K562 (cell line): ENCODE data around the gene RXRB. TPM values are rescaled to one million over a fixed set of nuclear protein-coding genes. Genes with fewer than 3 reads are reported as not detected.
A peak's percentile ranks its signal among the peaks of the same experiment; 100 is the strongest.
"Not testable (repeated sequence)": the region's sequence is repeated elsewhere in the genome, so short reads cannot be mapped to it uniquely, and the experiment has no call there.

Experiments
- ATAC-seq: fragments of 200-7000 bp; cut with Tn5 transposase; 3 replicates; pipeline ENCODE4 v1.9.1; 2020; ENCODE audit warnings: moderate library complexity
- BruUV-seq: library from RNA; stranded (reverse); fragments of 400-500 nt; replicated peaks from 2 replicates; lab custom pipeline; 2021; lab: Mats Ljungman, UMichigan
- CTCF ChIA-PET: fragments of 300-600 bp; formaldehyde crosslinking; extraction: SDS; loops from one replicate; lab custom pipeline; 2021; ENCODE audit warnings: low intra/inter-chr PET ratio; lab: Yijun Ruan, JAX
- POLR2A ChIA-PET: fragments of 300-600, 350-650 bp; sonication (Branson Sonifier 250); formaldehyde crosslinking; extraction: SDS; loops from one replicate; lab custom pipeline; 2021; ENCODE audit warnings: antibody characterized with exemption, inconsistent platforms; lab: Yijun Ruan, JAX
- DNase-seq, 4 experiments: peaks; one replicate each; pipeline versions ENCODE4 v3.0.0 to v3.0.0-alpha.2; 2011 to 2018; ENCODE audit warnings: low spot score in 3 of 4, mixed read lengths in 3 of 4; ENCODE audit errors: extremely low read depth in 1 of 4
- FAIRE-seq: peaks from 2 replicates; lab custom pipeline; 2011; peaks lifted over from hg19 to GRCh38; lab: Jason Lieb, UNC
- H2AFZ ChIP-seq: 2 replicates; pipeline ENCODE4 v1.6.0; 2011; ENCODE audit warnings: low read depth, low read length, control low read depth, inconsistent platforms
- H3K27ac ChIP-seq: fragments of 200-600 bp; 3 replicates; pipeline ENCODE4 v1.8.0; 2011; ENCODE audit warnings: low read depth, mild to moderate bottlenecking, control low read depth, inconsistent platforms, low read length, moderate library complexity, mixed read lengths; ENCODE audit errors: extremely low read depth
- H3K27me3 ChIP-seq, 2 experiments: fragments of 300-600 bp in 1 of 2; 2 replicates in 1 of 2; 3 replicates in 1 of 2; pipeline versions ENCODE4 v1.6.0 to v1.8.0; 2011; ENCODE audit warnings: inconsistent platforms in 2 of 2, low read length in 2 of 2, mild to moderate bottlenecking in 1 of 2, mixed read lengths in 1 of 2, moderate library complexity in 1 of 2; ENCODE audit not compliant: control insufficient read depth in 2 of 2, insufficient read depth in 2 of 2
- H3K36me3 ChIP-seq: fragments of 300-600 bp; 3 replicates; pipeline ENCODE4 v1.8.0; 2011; ENCODE audit warnings: mild to moderate bottlenecking, low read length, inconsistent platforms; ENCODE audit not compliant: control insufficient read depth, insufficient read depth
- H3K4me1 ChIP-seq, 2 experiments: fragments of 200-600 bp in 1 of 2; replicated peaks in 1 of 2; 2 replicates in 1 of 2; 3 replicates in 1 of 2; pipeline versions ENCODE4 v1.5.1 to v1.8.0; 2011; ENCODE audit warnings: inconsistent platforms in 2 of 2, low read length in 2 of 2, mild to moderate bottlenecking in 1 of 2, mixed read lengths in 1 of 2, moderate library complexity in 1 of 2; ENCODE audit not compliant: control insufficient read depth in 2 of 2, insufficient read depth in 2 of 2
- H3K4me2 ChIP-seq: 2 replicates; pipeline ENCODE4 v1.6.1; 2011; ENCODE audit warnings: low read length, control low read depth, inconsistent platforms, mixed read lengths; ENCODE audit not compliant: insufficient read depth
- H3K4me3 ChIP-seq: fragments of 200-600 bp; sonication (generic), shearing (Covaris generic); 2 replicates; pipeline ENCODE4 v1.5.1; 2016; ENCODE audit warnings: control low read depth, inconsistent platforms
- H3K79me2 ChIP-seq: fragments of 200-600 bp; 3 replicates; pipeline ENCODE4 v1.8.0; 2011; ENCODE audit warnings: low read length, inconsistent platforms; ENCODE audit not compliant: control insufficient read depth, insufficient read depth
- H3K9ac ChIP-seq, 2 experiments: 2 replicates each; pipeline versions ENCODE4 v1.6.0 to v1.6.1; 2011; ENCODE audit warnings: low read depth in 2 of 2, low read length in 2 of 2, control low read depth in 1 of 2, inconsistent platforms in 1 of 2, mild to moderate bottlenecking in 1 of 2, mixed read lengths in 1 of 2; ENCODE audit not compliant: insufficient read depth in 1 of 2
- H3K9me1 ChIP-seq: one replicate; pipeline ENCODE4 v1.6.0; 2011; ENCODE audit warnings: inconsistent platforms, mild to moderate bottlenecking, low read length, moderate library complexity; ENCODE audit not compliant: control insufficient read depth, insufficient read depth
- H3K9me3 ChIP-seq: replicated peaks from 2 replicates; pipeline ENCODE4 v1.5.1; 2011; ENCODE audit warnings: low read depth, low read length, inconsistent platforms; ENCODE audit not compliant: control insufficient read depth, insufficient read depth
- H4K20me1 ChIP-seq: replicated peaks from 2 replicates; pipeline ENCODE4 v1.6.1; 2011; ENCODE audit warnings: low read length, inconsistent platforms, mixed read lengths; ENCODE audit not compliant: control insufficient read depth, insufficient read depth
- CEBPG ChIP-seq, 3 experiments: fragments of 200-800 bp in 1 of 3; sonication (Bioruptor generic) in 1 of 3; sonication (generic) in 1 of 3; formaldehyde crosslinking in 1 of 3; IDR thresholded peaks in 2 of 3; conservative IDR thresholded peaks in 1 of 3; 2 replicates each; pipeline versions ENCODE4 v1.6.1 to v1.8.0; 2016 to 2022; ENCODE audit warnings: missing compliant biosample characterization in 2 of 3, missing genetic modification characterization in 2 of 3, mild to moderate bottlenecking in 1 of 3, missing genetic modification reagents in 1 of 3
- ZKSCAN1 ChIP-seq: fragments of 150-350 bp; IDR thresholded peaks from 2 replicates; pipeline ENCODE4 v1.6.1; 2016; ENCODE audit warnings: low read depth, low read length
- whole genome bisulfite sequencing: fragments of 100-300 bp; shearing (Covaris generic); methylation state at CpG from one replicate; pipeline ENCODE4 v1.1.6; 2016; ENCODE audit warnings: low coverage, mixed read lengths; ENCODE audit not compliant: insufficient coverage; ENCODE audit errors: missing lambda C conversion rate; 5-methylcytosine and 5-hydroxymethylcytosine counted together
- in situ Hi-C: fragments of 300-500 bp; cut with MboI; formaldehyde crosslinking; loops from 4 replicates; pipeline ENCODE4 v1.15.0; 2018; ENCODE audit warnings: inconsistent platforms, mixed read lengths
- intact Hi-C: fragments of 100-400 bp; cut with micrococcal nuclease; formaldehyde crosslinking; loops from 2 replicates; pipeline ENCODE4 v1.14.2; 2022
- polyA plus RNA-seq, 8 experiments: library from polyadenylated mRNA; depleted of rRNA in 4 of 8; stranded (reverse) in 5 of 8; unstranded in 3 of 8; fragments of >200 nt; fragmentation: Nextera tagmentation in 2 of 8; fragmentation: Illumina TruSeq in 1 of 8; extraction: Ambion mirVana in 2 of 8; extraction: Trizol in 1 of 8; gene quantifications; 2 replicates each; pipeline versions ENCODE4 v1.2.1 to v1.2.3, GENCODE V29; 2011 to 2014; ENCODE audit warnings: inconsistent platforms in 1 of 8, missing spikeins in 1 of 8
- total RNA-seq, 7 experiments: library from RNA; depleted of rRNA in 6 of 7; stranded (reverse); fragments of >200 nt in 6 of 7; fragmentation: Illumina TruSeq in 2 of 7; extraction: Trizol in 2 of 7; gene quantifications; 2 replicates each; pipeline versions ENCODE4 v1.2.1 to v1.2.3, GENCODE V29; 2011 to 2021; ENCODE audit warnings: low replicate concordance in 1 of 7
- TF ChIP-seq, protein P1 (sequence below): IDR thresholded peaks from 2 replicates; pipeline ENCODE4 v1.6.1; 2012; ENCODE audit warnings: low read depth, low read length, improper control_type of control experiment, borderline replicate concordance
- TF ChIP-seq, protein P2 (sequence below): fragments of 250-450 bp; sonication (Bioruptor Pico); IDR thresholded peaks from 2 replicates; pipeline ENCODE4 v1.5.0; 2021
- TF ChIP-seq, protein P3 (sequence below): fragments of 200-800 bp; sonication (Bioruptor generic); IDR thresholded peaks from 2 replicates; pipeline ENCODE4 v1.6.1; 2016; ENCODE audit warnings: missing genetic modification characterization, missing compliant biosample characterization

RXRB gene
- total and polyA plus RNA-seq, 9 of the 15 experiments (the other 6 are each of a cell fraction or from before 2014, with no cell fraction given), result 0.76 to 35.5 (median 18.4) TPM

DNA sequence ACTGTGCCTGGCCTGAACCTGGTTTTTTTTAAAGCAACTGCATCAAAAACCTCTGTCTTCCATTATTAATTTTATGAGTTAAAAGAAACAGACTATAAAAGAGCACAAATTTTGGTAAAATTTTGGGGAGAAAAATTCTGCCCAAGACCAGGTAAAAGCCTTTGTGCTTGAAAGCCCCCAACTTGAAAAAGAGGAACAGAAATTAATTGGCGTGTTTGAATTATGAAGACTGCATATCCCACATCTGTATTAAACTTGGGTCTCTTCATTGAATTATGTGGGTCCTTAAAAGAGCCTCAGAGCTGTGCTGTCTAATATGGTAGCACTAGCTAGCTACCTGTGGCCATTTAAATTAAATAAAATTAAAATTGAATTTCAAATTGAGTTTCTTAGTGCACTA is 49.4 kb downstream of the RXRB start:
- H3K36me3 ChIP-seq, result no peaks in the 10 kb centered on the region
- H4K20me1 ChIP-seq, result no peaks in the 10 kb centered on the region
- ATAC-seq (no peak), FAIRE-seq (no peak), DNase-seq (peak in 1 of 4 experiments; percentile 1)
- BruUV-seq, result no TSS peak
- H3K9ac ChIP-seq, result no peak overlapping the region
- 0% methylated on average over 1 of the region's 1 CpG for WGBS
- intact Hi-C loops (no loop called here), in situ Hi-C loops (no loop called here)
- H2AFZ ChIP-seq, result no peak overlapping the region
- no peaks in the 10 kb centered on the region for H3K4me1 ChIP-seq
- no peak overlapping the region for H3K27ac ChIP-seq
- no peak overlapping the region for H3K4me3 ChIP-seq
- ChIA-PET POLR2A (interaction anchor here (0.7 to 1.4 kb wide), 2 partner anchors 44 to 46 kb away, joined by 3 read pairs; no protein-coding TSS in a partner anchor), CTCF (no interaction called here)
- TF ChIP-seq CEBPG (CRISPR knock-in tag; IDR thresholded peaks at IDR 0.05) (no peak), CEBPG (tag; conservative IDR thresholded peaks at IDR 0.05 in 1 of 2, IDR thresholded peaks at IDR 0.05 in 1 of 2) (no peak), ZKSCAN1 (no peak)
- TF ChIP-seq, protein P1, sequence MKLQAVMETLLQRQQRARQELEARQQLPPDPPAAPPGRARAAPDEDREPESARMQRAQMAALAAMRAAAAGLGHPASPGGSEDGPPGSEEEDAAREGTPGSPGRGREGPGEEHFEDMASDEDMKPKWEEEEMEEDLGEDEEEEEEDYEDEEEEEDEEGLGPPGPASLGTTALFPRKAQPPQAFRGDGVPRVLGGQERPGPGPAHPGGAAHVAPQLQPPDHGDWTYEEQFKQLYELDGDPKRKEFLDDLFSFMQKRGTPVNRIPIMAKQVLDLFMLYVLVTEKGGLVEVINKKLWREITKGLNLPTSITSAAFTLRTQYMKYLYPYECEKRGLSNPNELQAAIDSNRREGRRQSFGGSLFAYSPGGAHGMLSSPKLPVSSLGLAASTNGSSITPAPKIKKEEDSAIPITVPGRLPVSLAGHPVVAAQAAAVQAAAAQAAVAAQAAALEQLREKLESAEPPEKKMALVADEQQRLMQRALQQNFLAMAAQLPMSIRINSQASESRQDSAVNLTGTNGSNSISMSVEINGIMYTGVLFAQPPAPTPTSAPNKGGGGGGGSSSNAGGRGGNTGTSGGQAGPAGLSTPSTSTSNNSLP, result no peak
- TF ChIP-seq, protein P2, sequence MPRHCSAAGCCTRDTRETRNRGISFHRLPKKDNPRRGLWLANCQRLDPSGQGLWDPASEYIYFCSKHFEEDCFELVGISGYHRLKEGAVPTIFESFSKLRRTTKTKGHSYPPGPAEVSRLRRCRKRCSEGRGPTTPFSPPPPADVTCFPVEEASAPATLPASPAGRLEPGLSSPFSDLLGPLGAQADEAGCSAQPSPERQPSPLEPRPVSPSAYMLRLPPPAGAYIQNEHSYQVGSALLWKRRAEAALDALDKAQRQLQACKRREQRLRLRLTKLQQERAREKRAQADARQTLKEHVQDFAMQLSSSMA, result no peak
- TF ChIP-seq, protein P3, sequence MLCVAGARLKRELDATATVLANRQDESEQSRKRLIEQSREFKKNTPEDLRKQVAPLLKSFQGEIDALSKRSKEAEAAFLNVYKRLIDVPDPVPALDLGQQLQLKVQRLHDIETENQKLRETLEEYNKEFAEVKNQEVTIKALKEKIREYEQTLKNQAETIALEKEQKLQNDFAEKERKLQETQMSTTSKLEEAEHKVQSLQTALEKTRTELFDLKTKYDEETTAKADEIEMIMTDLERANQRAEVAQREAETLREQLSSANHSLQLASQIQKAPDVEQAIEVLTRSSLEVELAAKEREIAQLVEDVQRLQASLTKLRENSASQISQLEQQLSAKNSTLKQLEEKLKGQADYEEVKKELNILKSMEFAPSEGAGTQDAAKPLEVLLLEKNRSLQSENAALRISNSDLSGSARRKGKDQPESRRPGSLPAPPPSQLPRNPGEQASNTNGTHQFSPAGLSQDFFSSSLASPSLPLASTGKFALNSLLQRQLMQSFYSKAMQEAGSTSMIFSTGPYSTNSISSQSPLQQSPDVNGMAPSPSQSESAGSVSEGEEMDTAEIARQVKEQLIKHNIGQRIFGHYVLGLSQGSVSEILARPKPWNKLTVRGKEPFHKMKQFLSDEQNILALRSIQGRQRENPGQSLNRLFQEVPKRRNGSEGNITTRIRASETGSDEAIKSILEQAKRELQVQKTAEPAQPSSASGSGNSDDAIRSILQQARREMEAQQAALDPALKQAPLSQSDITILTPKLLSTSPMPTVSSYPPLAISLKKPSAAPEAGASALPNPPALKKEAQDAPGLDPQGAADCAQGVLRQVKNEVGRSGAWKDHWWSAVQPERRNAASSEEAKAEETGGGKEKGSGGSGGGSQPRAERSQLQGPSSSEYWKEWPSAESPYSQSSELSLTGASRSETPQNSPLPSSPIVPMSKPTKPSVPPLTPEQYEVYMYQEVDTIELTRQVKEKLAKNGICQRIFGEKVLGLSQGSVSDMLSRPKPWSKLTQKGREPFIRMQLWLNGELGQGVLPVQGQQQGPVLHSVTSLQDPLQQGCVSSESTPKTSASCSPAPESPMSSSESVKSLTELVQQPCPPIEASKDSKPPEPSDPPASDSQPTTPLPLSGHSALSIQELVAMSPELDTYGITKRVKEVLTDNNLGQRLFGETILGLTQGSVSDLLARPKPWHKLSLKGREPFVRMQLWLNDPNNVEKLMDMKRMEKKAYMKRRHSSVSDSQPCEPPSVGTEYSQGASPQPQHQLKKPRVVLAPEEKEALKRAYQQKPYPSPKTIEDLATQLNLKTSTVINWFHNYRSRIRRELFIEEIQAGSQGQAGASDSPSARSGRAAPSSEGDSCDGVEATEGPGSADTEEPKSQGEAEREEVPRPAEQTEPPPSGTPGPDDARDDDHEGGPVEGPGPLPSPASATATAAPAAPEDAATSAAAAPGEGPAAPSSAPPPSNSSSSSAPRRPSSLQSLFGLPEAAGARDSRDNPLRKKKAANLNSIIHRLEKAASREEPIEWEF (CRISPR knock-in tag), result no peak
- no peaks in the 10 kb centered on the region for H3K79me2 ChIP-seq
- H3K9me1 ChIP-seq, result no peaks in the 10 kb centered on the region
- no peak overlapping the region for H3K4me2 ChIP-seq
- peaks cover 8 to 12% of the 10 kb centered on the region in 2 experiments; a peak in 2 of 5 replicates for H3K27me3 ChIP-seq
- no peaks in the 10 kb centered on the region for H3K9me3 ChIP-seq

DNA sequence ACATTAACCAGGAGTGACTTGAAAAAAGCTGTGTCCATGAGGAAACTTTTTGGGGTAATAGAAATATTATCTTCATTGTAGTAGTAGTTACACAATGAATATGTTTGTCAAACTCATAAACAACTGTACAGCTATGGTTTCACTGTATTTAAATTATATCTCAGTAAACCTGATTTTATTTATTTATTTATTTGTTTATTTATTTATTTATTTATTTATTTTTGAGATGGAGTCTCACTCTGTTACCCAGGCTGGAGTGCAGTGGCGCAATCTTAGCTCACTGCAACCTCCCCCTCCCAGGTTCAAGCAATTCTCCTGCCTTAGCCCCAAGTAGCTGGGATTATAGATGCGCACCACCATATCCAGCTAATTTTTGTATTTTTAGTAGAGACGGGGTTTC is 49.9 kb downstream of the RXRB start:
- ATAC-seq, in situ Hi-C loops, H3K79me2 ChIP-seq, H3K4me3 ChIP-seq, intact Hi-C loops, H3K36me3 ChIP-seq, H3K9me1 ChIP-seq, H3K4me2 ChIP-seq, H3K27ac ChIP-seq, DNase-seq, FAIRE-seq, H3K9me3 ChIP-seq, H2AFZ ChIP-seq, H3K4me1 ChIP-seq, BruUV-seq, H3K9ac ChIP-seq, H4K20me1 ChIP-seq: not testable (repeated sequence)
- WGBS, result 16% methylated on average over 3 of the region's 3 CpGs
- CTCF ChIA-PET, result interaction anchor here (0.7 kb wide), 1 partner anchor 136 kb away, joined by 3 read pairs; no protein-coding TSS in a partner anchor
- POLR2A ChIA-PET, result interaction anchor here (1.4 to 1.5 kb wide), 2 partner anchors 11 to 47 kb away, joined by 3 read pairs; no protein-coding TSS in a partner anchor
- peaks cover 6 to 12% of the 10 kb centered on the region in 2 experiments; a peak in 2 of 5 replicates for H3K27me3 ChIP-seq
